Measurements from ENCODE around the gene NRXN3.

- no peak for TF ChIP-seq CTCF (conservative IDR thresholded peaks at IDR 0.05)
- TF ChIP-seq EZH2 (IDR thresholded peaks at IDR 0.05; ENCODE audit: low read depth), result no peak
Measured at GRCh38 chr14:78970677-78971076, 800.5 kb downstream of the NRXN3 start.

Measured in PC-9 (cell line).